ACC112 (cell line): ENCODE data around the gene ARHGAP45.
A peak's percentile ranks its signal among the peaks of the same experiment; 100 is the strongest.

Experiments
- H2AFZ ChIP-seq: fragments of 200-600 bp; sonication (generic); one replicate; pipeline ENCODE4 v1.6.0; 2017; ENCODE audit warnings: antibody characterized with exemption, low read length; ENCODE audit not compliant: unreplicated experiment
- H3K27ac ChIP-seq: fragments of 200-600 bp; sonication (generic); 2 replicates; pipeline ENCODE4 v1.5.1; 2014; ENCODE audit warnings: low read depth, mild to moderate bottlenecking, antibody characterized with exemption, low read length, moderate library complexity
- H3K27me3 ChIP-seq: fragments of 200-600 bp; sonication (generic); 2 replicates; pipeline ENCODE4 v1.6.1; 2014; ENCODE audit warnings: mild to moderate bottlenecking, antibody characterized with exemption, low read length, moderate library complexity, mixed read lengths; ENCODE audit not compliant: insufficient read depth
- H3K36me3 ChIP-seq: fragments of 200-600 bp; sonication (generic); 2 replicates; pipeline ENCODE4 v1.6.1; 2016; ENCODE audit warnings: mild to moderate bottlenecking, antibody characterized with exemption, low read length, moderate library complexity, mixed read lengths; ENCODE audit not compliant: insufficient read depth
- H3K4me1 ChIP-seq: fragments of 200-600 bp; sonication (generic); one replicate; pipeline ENCODE4 v1.6.1; 2016; ENCODE audit warnings: low read length, mixed read lengths; ENCODE audit not compliant: insufficient read depth, unreplicated experiment, control insufficient read depth
- H3K4me3 ChIP-seq: fragments of 200-600 bp; sonication (generic); 2 replicates; pipeline ENCODE4 v1.5.1; 2014; ENCODE audit warnings: mild to moderate bottlenecking, low read depth, low read length
- H3K79me2 ChIP-seq: fragments of 200-600 bp; sonication (generic); one replicate; pipeline ENCODE4 v1.6.0; 2016; ENCODE audit warnings: low read length; ENCODE audit not compliant: control insufficient read depth, unreplicated experiment, insufficient read depth

The ARHGAP45 gene

DNA sequence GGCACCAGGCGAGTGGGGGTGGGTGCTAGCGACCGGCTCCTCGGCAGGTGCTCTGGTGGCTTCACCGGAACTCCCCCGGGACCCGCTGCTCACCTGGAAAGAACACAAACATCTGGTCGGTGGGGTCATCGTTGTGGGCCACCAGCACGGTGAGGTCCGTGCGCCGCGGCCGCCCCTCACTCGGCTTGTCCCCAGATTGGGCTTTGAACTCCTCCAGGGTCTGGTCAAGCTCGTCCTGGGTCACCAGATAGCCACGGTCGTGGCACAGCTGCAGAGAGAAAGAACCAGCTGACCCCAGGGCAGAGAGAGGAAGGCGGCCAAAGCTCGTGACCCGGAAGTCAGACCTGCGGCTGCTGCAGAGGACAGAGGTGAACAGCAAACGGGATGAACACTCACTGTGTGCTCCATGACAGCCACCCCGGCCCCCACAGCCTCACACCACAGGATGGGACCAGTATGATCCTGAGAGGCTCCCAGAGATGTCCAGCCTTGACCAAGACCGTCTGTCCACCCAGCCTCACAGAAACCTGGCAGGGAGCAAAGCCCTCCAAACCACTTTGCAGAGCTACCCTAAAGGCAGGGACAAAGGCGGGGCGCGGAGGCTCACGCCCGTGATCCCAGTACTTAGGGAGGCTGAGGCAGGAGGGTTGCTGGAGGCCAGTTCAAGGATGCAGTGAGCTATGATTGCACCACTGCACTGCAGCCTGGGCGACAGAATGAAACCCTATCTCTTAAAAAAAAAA lies 27.0 kb downstream of the ARHGAP45 start:
- Histone ChIP-seq H3K4me1 (peaks cover 11% of the 10 kb centered on the region), H3K79me2 (peaks cover 27% of the 10 kb centered on the region), H3K27ac (peak overlapping the region; percentile 57; the same call in 1 of the 2 replicates), H3K4me3 (peak overlapping the region; percentile 98), H2AFZ (no peak overlapping the region), H3K27me3 (no peaks in the 10 kb centered on the region), H3K36me3 (no peaks in the 10 kb centered on the region)

DNA sequence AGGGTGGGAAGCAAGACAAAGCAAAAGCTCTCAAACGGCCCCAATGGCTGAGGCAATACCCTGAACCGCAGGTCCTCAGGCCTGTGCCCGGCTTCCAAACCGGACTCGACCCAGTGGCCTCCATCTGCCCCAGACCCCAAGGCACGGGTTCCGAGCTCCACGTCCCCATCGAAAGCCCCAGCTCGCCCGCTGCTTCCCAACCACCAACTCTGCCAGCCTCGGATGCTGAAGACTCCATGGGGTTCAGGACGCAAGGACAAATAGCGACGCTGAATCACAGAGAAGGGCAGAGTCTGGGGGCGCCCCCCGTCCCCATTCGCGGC lies 27.6 kb downstream of the ARHGAP45 start:
- H3K27me3 ChIP-seq, result no peaks in the 10 kb centered on the region
- no peaks in the 10 kb centered on the region for H3K36me3 ChIP-seq
- H2AFZ ChIP-seq, result no peak overlapping the region
- H3K4me1 ChIP-seq, result peaks cover 14% of the 10 kb centered on the region
- H3K27ac ChIP-seq, result peak overlapping the region; percentile 57; the same call in 1 of the 2 replicates
- peaks cover 27% of the 10 kb centered on the region for H3K79me2 ChIP-seq
- peak overlapping the region; percentile 98 for H3K4me3 ChIP-seq

DNA sequence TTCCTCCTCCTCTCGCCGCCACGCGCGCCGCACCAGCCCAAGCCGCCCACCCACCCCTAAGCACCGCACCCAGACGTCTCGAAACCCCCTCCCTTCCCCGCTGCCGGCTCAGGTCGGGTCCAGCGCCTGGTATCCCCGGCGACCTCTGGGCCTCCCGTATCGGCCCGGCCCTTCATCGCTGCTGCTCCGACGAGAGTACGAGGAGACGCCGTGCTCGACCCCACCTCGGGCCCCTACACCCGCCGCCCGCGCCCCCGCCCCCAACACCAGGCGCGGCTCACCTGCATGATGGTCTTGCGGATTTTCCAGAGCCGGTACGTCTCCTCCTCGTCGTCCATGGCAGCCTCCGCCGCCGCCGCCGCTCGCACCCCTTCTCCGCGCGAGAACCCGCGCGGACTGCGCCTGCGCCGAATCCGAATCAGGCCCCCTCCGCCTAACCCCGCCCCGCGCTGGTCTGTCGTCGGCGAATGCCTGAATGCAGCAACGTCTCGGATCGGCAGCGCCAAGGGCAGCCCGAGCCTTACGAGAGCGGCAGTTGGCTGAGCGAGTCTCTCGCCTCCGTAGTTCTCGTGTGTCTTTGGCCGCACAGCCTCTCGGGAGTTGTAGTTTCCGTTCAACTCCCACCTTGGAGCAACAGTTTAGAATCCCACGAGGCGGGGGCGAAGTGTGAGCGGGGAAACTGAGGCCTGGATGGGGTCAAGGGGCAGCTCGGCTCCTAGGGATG lies 28.2 kb downstream of the ARHGAP45 start, which contains the start of gene POLR2E:
POLR2E (minus strand) TSS at position 398 of the 724 bp plus-strand sequence; CDS start at position 338, 60 bp downstream.
- H3K36me3 ChIP-seq, result no peaks in the 10 kb centered on the region
- H3K27ac ChIP-seq, result peak within 1 kb of the TSS; percentile 57; the same call in 1 of the 2 replicates
- H3K79me2 ChIP-seq, result peaks cover 27% of the 10 kb centered on the region
- H3K4me3 ChIP-seq, result peak within 1 kb of the TSS; percentile 98
- no peaks in the 10 kb centered on the region for H3K27me3 ChIP-seq
- H2AFZ ChIP-seq, result peak within 1 kb of the TSS; percentile 14
- H3K4me1 ChIP-seq, result peaks cover 14% of the 10 kb centered on the region

DNA sequence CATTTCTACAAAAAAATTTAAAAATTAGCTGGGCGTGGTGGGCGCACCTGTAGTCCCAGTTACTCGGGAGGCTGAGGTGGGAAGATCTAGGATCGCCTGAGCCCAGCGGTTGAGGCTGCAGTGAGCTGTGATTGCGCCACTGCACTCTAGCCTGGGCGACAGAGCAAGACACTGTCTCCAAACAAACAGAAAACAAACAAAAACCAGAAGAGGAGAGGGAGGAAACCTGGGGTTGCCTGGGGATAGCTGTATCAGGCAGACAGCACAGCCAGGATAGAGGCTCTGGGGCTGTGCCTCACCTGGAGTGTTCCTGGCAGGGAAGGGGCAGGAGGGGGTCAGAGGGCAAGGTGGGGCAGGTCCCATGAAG lies 30.8 kb downstream of the ARHGAP45 start:
- no peaks in the 10 kb centered on the region for H3K36me3 ChIP-seq

DNA sequence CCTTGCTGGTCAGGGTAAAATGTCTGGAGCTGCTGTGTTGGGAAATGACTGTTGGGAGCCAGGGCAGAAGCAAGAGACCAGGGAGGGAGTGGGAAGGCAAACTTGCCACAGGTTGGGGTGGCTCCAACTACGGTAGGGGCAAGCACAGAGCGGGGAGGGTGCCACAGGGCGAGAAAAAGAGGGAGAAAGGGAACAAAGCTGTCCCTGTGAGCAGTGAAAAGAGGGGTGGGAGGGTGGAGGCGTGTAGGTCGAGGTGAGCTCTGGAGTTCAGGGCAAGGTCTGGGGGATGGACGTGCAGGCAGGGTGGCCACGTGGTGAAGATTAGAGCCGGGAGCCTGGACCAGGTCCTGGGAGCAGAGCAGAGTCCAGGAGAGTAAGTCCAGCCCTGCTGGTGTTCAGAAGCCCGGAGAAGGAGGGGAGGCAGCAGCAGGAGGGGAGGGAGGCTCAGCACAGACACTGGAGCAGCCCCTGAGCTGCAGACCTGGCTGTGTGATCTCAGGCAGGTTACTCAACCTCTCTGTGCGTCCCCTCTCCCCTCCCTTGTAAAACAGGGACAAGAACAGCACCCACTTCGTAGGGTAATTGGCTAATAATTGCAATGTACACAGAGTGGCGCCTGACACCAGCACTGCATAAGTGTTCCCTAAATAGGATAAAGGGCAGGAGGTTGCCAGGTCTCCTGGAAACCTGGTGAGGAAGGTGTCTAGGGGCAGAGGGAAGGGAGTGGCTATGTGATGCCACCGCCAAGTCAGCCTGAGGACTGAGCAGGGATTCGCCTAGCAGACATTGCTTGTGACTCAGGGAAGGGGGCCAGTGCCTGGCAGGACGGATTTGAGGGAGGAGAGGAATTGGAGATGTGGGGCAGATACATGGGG lies 31.4 kb downstream of the ARHGAP45 start:
- Histone ChIP-seq H3K4me3 (no peak overlapping the region), H3K27ac (peak overlapping the region; percentile 64), H2AFZ (no peak overlapping the region)

More for the DNA sequence above, 30.8 kb downstream of the ARHGAP45 start:
- H3K79me2 ChIP-seq, result peaks cover 22% of the 10 kb centered on the region
- no peak overlapping the region for H2AFZ ChIP-seq
- H3K4me1 ChIP-seq, result peaks cover 26% of the 10 kb centered on the region
- H3K4me3 ChIP-seq, result no peak overlapping the region
- H3K27me3 ChIP-seq, result no peaks in the 10 kb centered on the region
- no peak overlapping the region for H3K27ac ChIP-seq

GRCh38 chr19:1101337-1101698 lies 34.4 kb downstream of the ARHGAP45 start:
- no peaks in the 10 kb centered on the region for H3K27me3 ChIP-seq
- H3K27ac ChIP-seq, result peak overlapping the region; percentile 99
- peaks cover 3% of the 10 kb centered on the region for H3K79me2 ChIP-seq
- H3K4me3 ChIP-seq, result peak overlapping the region; percentile 59
- peaks cover 25% of the 10 kb centered on the region for H3K4me1 ChIP-seq
- H3K36me3 ChIP-seq, result no peaks in the 10 kb centered on the region
- H2AFZ ChIP-seq, result no peak overlapping the region

More for the DNA sequence above, 31.4 kb downstream of the ARHGAP45 start:
- Histone ChIP-seq H3K36me3 (no peaks in the 10 kb centered on the region), H3K4me1 (peaks cover 31% of the 10 kb centered on the region), H3K79me2 (peaks cover 17% of the 10 kb centered on the region), H3K27me3 (no peaks in the 10 kb centered on the region)

GRCh38 chr19:1102407-1103131 lies 35.6 kb downstream of the ARHGAP45 start:
- peak overlapping the region; percentile 99 for H3K27ac ChIP-seq
- H3K79me2 ChIP-seq, result peaks cover 3% of the 10 kb centered on the region
- peaks cover 2% of the 10 kb centered on the region; the same call in 1 of the 2 replicates for H3K36me3 ChIP-seq
- no peak overlapping the region for H2AFZ ChIP-seq
- peaks cover 25% of the 10 kb centered on the region for H3K4me1 ChIP-seq
- H3K4me3 ChIP-seq, result peak overlapping the region; percentile 59
- no peaks in the 10 kb centered on the region for H3K27me3 ChIP-seq

DNA sequence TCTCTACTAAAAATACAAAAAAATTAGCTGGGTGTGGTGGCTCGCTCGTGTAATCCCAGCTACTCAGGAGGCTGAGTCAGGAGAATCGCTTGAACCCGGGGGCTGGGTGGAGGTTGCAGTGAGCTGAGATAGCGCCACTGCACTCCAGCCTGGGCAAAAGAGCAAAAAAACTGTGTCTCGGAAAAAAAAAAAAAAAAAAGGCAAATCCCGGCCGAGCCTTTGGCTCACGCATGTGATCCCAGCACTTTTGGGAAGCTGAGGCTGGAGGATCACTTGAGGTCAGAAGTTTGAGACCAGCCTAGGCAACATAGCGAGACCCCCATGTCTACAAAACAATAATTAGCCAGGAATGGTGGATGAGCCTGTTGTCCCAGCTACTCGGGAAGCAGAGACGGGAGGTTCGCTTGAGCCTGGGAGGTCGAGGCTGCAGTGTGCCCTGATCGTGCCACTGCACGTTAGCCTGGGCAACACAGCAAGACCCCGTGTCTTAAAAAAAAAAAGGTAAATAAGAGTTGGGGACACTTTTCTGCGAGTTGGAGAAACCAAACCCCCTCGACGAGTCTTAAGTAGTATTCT lies 36.3 kb downstream of the ARHGAP45 start:
- Histone ChIP-seq H3K4me1 (peaks cover 25% of the 10 kb centered on the region), H2AFZ (no peak overlapping the region), H3K4me3 (peak overlapping the region; percentile 74), H3K36me3 (peaks cover 2% of the 10 kb centered on the region; the same call in 1 of the 2 replicates), H3K27ac (peak overlapping the region; percentile 99), H3K79me2 (peaks cover 3% of the 10 kb centered on the region), H3K27me3 (no peaks in the 10 kb centered on the region)

- Histone ChIP-seq H3K27me3 (no peaks in the 10 kb centered on the region), H3K27ac (peak within 1 kb of the TSS; percentile 99), H3K4me3 (peak within 1 kb of the TSS; percentile 85), H3K79me2 (peaks cover 3% of the 10 kb centered on the region), H2AFZ (no peak within 1 kb of the TSS), H3K4me1 (peaks cover 21% of the 10 kb centered on the region), H3K36me3 (peaks cover 2% of the 10 kb centered on the region; the same call in 1 of the 2 replicates)
Observed at GRCh38 chr19:1103708-1104310, 36.8 kb downstream of the ARHGAP45 start, which contains the start of gene GPX4. TSS of gene GPX4 (plus strand) at chr19:1103994. CDS start at chr19:1104044, 50 bp downstream.
